PFSK-1 (cell line): Measurements from ENCODE around the gene FXYD2.

Source experiments
- FOXP2 ChIP-seq: optimal IDR thresholded peaks from 2 replicates; pipeline ENCODE3; 2011; ENCODE audit warnings: borderline replicate concordance, control low read depth, inconsistent platforms; ENCODE audit not compliant: insufficient read depth; ENCODE audit errors: extremely low read length, extremely low read depth
- POLR2AphosphoS5 ChIP-seq: IDR thresholded peaks from 2 replicates; pipeline ENCODE4 v1.6.1; 2012; ENCODE audit warnings: low read depth, mild to moderate bottlenecking, control low read depth, low read length, moderate library complexity
- REST ChIP-seq, 2 experiments: IDR thresholded peaks; 2 replicates each; pipeline versions ENCODE4 v1.6.1 to v1.8.0; 2011 to 2012; ENCODE audit warnings: low read depth in 2 of 2, low read length in 2 of 2, control low read depth in 1 of 2, inconsistent platforms in 1 of 2, mild to moderate bottlenecking in 1 of 2, moderate library complexity in 1 of 2; ENCODE audit not compliant: insufficient read depth in 1 of 2
- SIN3A ChIP-seq: IDR thresholded peaks from 2 replicates; pipeline ENCODE4 v1.6.1; 2012; ENCODE audit warnings: mild to moderate bottlenecking, low read length, moderate library complexity, borderline replicate concordance; ENCODE audit not compliant: insufficient read depth
- TAF1 ChIP-seq: IDR thresholded peaks from 2 replicates; pipeline ENCODE4 v1.6.1; 2012; ENCODE audit warnings: low read length, control low read depth, borderline replicate concordance; ENCODE audit not compliant: insufficient read depth

The FXYD2 gene

GRCh38 chr11:117855912-117856651 lies 31.5 kb upstream of the FXYD2 start:
- TF ChIP-seq POLR2AphosphoS5 (no peak), REST (IDR thresholded peaks at IDR 0.05; ENCODE audit: insufficient read depth in 1 of 2, low read depth in 2 of 2, low read length in 2 of 2) (no peak), FOXP2 (no peak), TAF1 (no peak), SIN3A (no peak)

GRCh38 chr11:117855186-117855845 lies 30.8 kb upstream of the FXYD2 start:
- TF ChIP-seq FOXP2: no peak
- TF ChIP-seq REST (IDR thresholded peaks at IDR 0.05; ENCODE audit: insufficient read depth in 1 of 2, low read depth in 2 of 2, low read length in 2 of 2): no peak
- no peak for TF ChIP-seq SIN3A
- TF ChIP-seq TAF1: no peak
- no peak for TF ChIP-seq POLR2AphosphoS5

- TF ChIP-seq FOXP2 (no peak), SIN3A (no peak), TAF1 (no peak), POLR2AphosphoS5 (no peak), REST (IDR thresholded peaks at IDR 0.05; ENCODE audit: insufficient read depth in 1 of 2, low read depth in 2 of 2, low read length in 2 of 2) (no peak)
These were observed 27.8 kb upstream of the FXYD2 start for GRCh38 chr11:117852309-117852708.

- TF ChIP-seq FOXP2 (no peak), TAF1 (no peak), POLR2AphosphoS5 (no peak), REST (IDR thresholded peaks at IDR 0.05; ENCODE audit: insufficient read depth in 1 of 2, low read depth in 2 of 2, low read length in 2 of 2) (no peak), SIN3A (no peak)
These were observed 27.3 kb upstream of the FXYD2 start for GRCh38 chr11:117851852-117852251.
